ENCODE results near the gene GPR61.
A peak's percentile ranks its signal among the peaks of the same experiment; 100 is the strongest.

Gene GPR61

GRCh38 chr1:109543283-109543987, 3.8 kb downstream of the GPR61 start:
- FAIRE-seq, result no peak
- no peak for DNase-seq (ENCODE audit: insufficient read length, low spot score)
- no peak for TF ChIP-seq CTCF (IDR thresholded peaks at IDR 0.05; ENCODE audit: insufficient read depth, missing control alignments)

GRCh38 chr1:109543988-109544735, 4.5 kb downstream of the GPR61 start:
- FAIRE-seq, result no peak
- TF ChIP-seq CTCF (IDR thresholded peaks at IDR 0.05; ENCODE audit: insufficient read depth, missing control alignments), result no peak
- no peak for DNase-seq (ENCODE audit: insufficient read length, low spot score)

- FAIRE-seq (peak; percentile 74), DNase-seq (ENCODE audit: insufficient read length, low spot score) (peak; percentile 78)
- peak; percentile 96 for TF ChIP-seq CTCF (IDR thresholded peaks at IDR 0.05; ENCODE audit: insufficient read depth, missing control alignments)
Measured at GRCh38 chr1:109546311-109547109, 6.8 kb downstream of the GPR61 start.

GRCh38 chr1:109547463-109548320, 8.0 kb downstream of the GPR61 start:
- no peak for FAIRE-seq

GRCh38 chr1:109548321-109549267, 8.9 kb downstream of the GPR61 start, which contains the start of gene GNAI3:
Gene GNAI3, plus strand, starts transcription at chr1:109548615. Its CDS starts 106 bp downstream, at chr1:109548721.
- TF ChIP-seq CTCF (IDR thresholded peaks at IDR 0.05; ENCODE audit: insufficient read depth, missing control alignments), result no peak
- no peak for FAIRE-seq

More at GRCh38 chr1:109547463-109548320, 8.0 kb downstream of the GPR61 start:
- no peak for TF ChIP-seq CTCF (IDR thresholded peaks at IDR 0.05; ENCODE audit: insufficient read depth, missing control alignments)
- no peak for DNase-seq (ENCODE audit: insufficient read length, low spot score)

More at GRCh38 chr1:109548321-109549267, 8.9 kb downstream of the GPR61 start, which contains the start of gene GNAI3:
- peak; percentile 74 for DNase-seq (ENCODE audit: insufficient read length, low spot score)
